PC-9 (cell line): ENCODE data around the gene RAB37. TPM values are rescaled to one million over a fixed set of nuclear protein-coding genes. Genes with fewer than 3 reads are reported as not detected.

ENCODE experiments used
- BruUV-seq: library from RNA; stranded (reverse); fragments of 400-500 nt; replicated peaks from 2 replicates; lab custom pipeline; 2021; lab: Mats Ljungman, UMichigan
- CTCF ChIA-PET: fragments of 300-600 bp; sonication (Branson Sonifier 250); formaldehyde crosslinking; loops from one replicate; lab custom pipeline; 2022; ENCODE audit warnings: antibody characterized with exemption; lab: Charles Lee
- POLR2A ChIA-PET: fragments of 300-600 bp; sonication (Branson Sonifier 250); formaldehyde crosslinking; loops from one replicate; lab custom pipeline; 2022; ENCODE audit warnings: antibody characterized with exemption; ENCODE audit not compliant: unreplicated experiment; lab: Charles Lee
- DNase-seq, 2 experiments: peaks; one replicate each; pipeline versions ENCODE4 v3.0.0 to v3.0.0-alpha.2; 2015 to 2022; ENCODE audit warnings: mixed read lengths in 1 of 2
- H2AFZ ChIP-seq: fragments of 200-600 bp; sonication (generic); 2 replicates; pipeline ENCODE4 v1.8.1; 2017; ENCODE audit warnings: antibody characterized with exemption
- H3F3A ChIP-seq: fragments of 200-600 bp; sonication (generic); 2 replicates; pipeline ENCODE4 v1.8.1; 2017; ENCODE audit warnings: antibody characterized with exemption, mild to moderate bottlenecking, low read depth; ENCODE audit not compliant: insufficient read depth
- H3K27ac ChIP-seq: fragments of 200-600 bp; sonication (generic); 2 replicates; pipeline ENCODE4 v1.6.1; 2016; ENCODE audit warnings: mixed run types
- H3K27me3 ChIP-seq: fragments of 200-600 bp; sonication (generic); 2 replicates; pipeline ENCODE4 v1.6.1; 2016; ENCODE audit warnings: low read depth, mixed run types; ENCODE audit not compliant: insufficient read depth
- H3K36me3 ChIP-seq: fragments of 200-600 bp; sonication (generic); 2 replicates; pipeline ENCODE4 v1.6.1; 2016; ENCODE audit warnings: low read depth, mixed run types
- H3K4me1 ChIP-seq: fragments of 200-600 bp; sonication (generic); replicated peaks from 2 replicates; pipeline ENCODE4 v1.6.1; 2016; ENCODE audit warnings: mixed run types; ENCODE audit not compliant: insufficient read depth
- H3K4me2 ChIP-seq: fragments of 200-600 bp; sonication (generic); 2 replicates; pipeline ENCODE4 v1.6.1; 2017; ENCODE audit warnings: mixed run types
- H3K4me3 ChIP-seq: fragments of 200-600 bp; sonication (generic); 2 replicates; pipeline ENCODE4 v1.6.1; 2016; ENCODE audit warnings: mixed run types
- H3K79me2 ChIP-seq: fragments of 200-600 bp; sonication (generic); 2 replicates; pipeline ENCODE4 v1.6.1; 2017; ENCODE audit warnings: low read depth, mixed run types
- H3K9me2 ChIP-seq: fragments of 200-600 bp; sonication (generic); 2 replicates; pipeline ENCODE4 v1.8.1; 2017; ENCODE audit warnings: mild to moderate bottlenecking; ENCODE audit not compliant: insufficient read depth
- H3K9me3 ChIP-seq: fragments of 200-600 bp; sonication (generic); 2 replicates; pipeline ENCODE4 v1.8.1; 2016; ENCODE audit warnings: low read depth; ENCODE audit not compliant: insufficient read depth
- H4K20me1 ChIP-seq: fragments of 200-600 bp; sonication (generic); 2 replicates; pipeline ENCODE4 v1.8.1; 2017; ENCODE audit not compliant: insufficient read depth
- CTCF ChIP-seq: fragments of 200-600 bp; sonication (generic); conservative IDR thresholded peaks from 2 replicates; pipeline ENCODE4 v1.6.1; 2017; ENCODE audit warnings: mixed run types, antibody characterized with exemption, mild to moderate bottlenecking, moderate library complexity
- EZH2 ChIP-seq: fragments of 200-600 bp; sonication (generic); IDR thresholded peaks from 2 replicates; pipeline ENCODE4 v1.8.0; 2017; ENCODE audit warnings: antibody characterized with exemption, low read depth
- intact Hi-C: fragments of 100-400 bp; cut with micrococcal nuclease; formaldehyde crosslinking; loops from one replicate; pipeline ENCODE4 v1.10.0; 2022; ENCODE audit not compliant: unreplicated experiment
- microRNA-seq: library from miRNA; unstranded; fragments of <30 nt; microRNA quantifications from one replicate; pipeline ENCODE4 v1.2.0, GENCODE V29; 2021; ENCODE audit warnings: borderline number of aligned reads, borderline replicate concordance
- total RNA-seq: library from RNA; stranded (reverse); gene quantifications from 2 replicates; pipeline ENCODE4 v1.2.3, GENCODE V29; 2021

The RAB37 gene
- total RNA-seq, 1 experiment from 2014 or later, result not detected

- no peaks in the 10 kb centered on the region for H4K20me1 ChIP-seq
- BruUV-seq, result no TSS peak
- no peaks in the 10 kb centered on the region for H3F3A ChIP-seq
- no peaks in the 10 kb centered on the region for H3K9me2 ChIP-seq
- no peak overlapping the region for H2AFZ ChIP-seq
- no peak for TF ChIP-seq CTCF
- TF ChIP-seq EZH2, result no peak
- CTCF ChIA-PET, result no interaction called here
- intact Hi-C loops, result no loop called here
- no peaks in the 10 kb centered on the region for H3K27me3 ChIP-seq
- H3K27ac ChIP-seq, result no peak overlapping the region
- no peaks in the 10 kb centered on the region for H3K36me3 ChIP-seq
- no peaks in the 10 kb centered on the region for H3K9me3 ChIP-seq
- H3K4me1 ChIP-seq, result no peaks in the 10 kb centered on the region
- POLR2A ChIA-PET, result no interaction called here
- no peak overlapping the region for H3K4me2 ChIP-seq
- DNase-seq, result no peak
- H3K4me3 ChIP-seq, result no peak overlapping the region
- H3K79me2 ChIP-seq, result no peaks in the 10 kb centered on the region
These were observed 58.4 kb downstream of the RAB37 start for GRCh38 chr17:74795327-74796020.

- Histone ChIP-seq H3K9me3 (no peaks in the 10 kb centered on the region), H3K4me2 (no peak overlapping the region), H3K4me3 (no peak overlapping the region), H3K79me2 (no peaks in the 10 kb centered on the region), H2AFZ (no peak overlapping the region), H3F3A (no peaks in the 10 kb centered on the region), H3K27me3 (no peaks in the 10 kb centered on the region), H3K36me3 (no peaks in the 10 kb centered on the region), H4K20me1 (no peaks in the 10 kb centered on the region), H3K27ac (no peak overlapping the region), H3K4me1 (no peaks in the 10 kb centered on the region), H3K9me2 (no peaks in the 10 kb centered on the region)
- no peak for DNase-seq
- intact Hi-C loops, result no loop called here
- ChIA-PET POLR2A (interaction anchor here (0.5 kb wide), 1 partner anchor 9 kb away, joined by 3 read pairs; no protein-coding TSS in a partner anchor), CTCF (no interaction called here)
- no TSS peak for BruUV-seq
- no peak for TF ChIP-seq CTCF
- TF ChIP-seq EZH2, result no peak
These were observed 59.2 kb downstream of the RAB37 start for GRCh38 chr17:74796211-74796610.

GRCh38 chr17:74796866-74797265 is 59.8 kb downstream of the RAB37 start:
- no peaks in the 10 kb centered on the region for H3K9me3 ChIP-seq
- no peaks in the 10 kb centered on the region for H3K27me3 ChIP-seq
- H3K9me2 ChIP-seq, result no peaks in the 10 kb centered on the region
- POLR2A ChIA-PET, result interaction anchor here (0.5 kb wide), 1 partner anchor 9 kb away, joined by 3 read pairs; no protein-coding TSS in a partner anchor
- CTCF ChIA-PET, result no interaction called here
- H3K4me1 ChIP-seq, result no peaks in the 10 kb centered on the region
- no peak overlapping the region for H2AFZ ChIP-seq
- no peak overlapping the region for H3K4me3 ChIP-seq
- no peaks in the 10 kb centered on the region for H3K79me2 ChIP-seq
- TF ChIP-seq CTCF (no peak), EZH2 (no peak)
- no peaks in the 10 kb centered on the region for H3F3A ChIP-seq
- H3K27ac ChIP-seq, result no peak overlapping the region
- H3K4me2 ChIP-seq, result no peak overlapping the region
- H4K20me1 ChIP-seq, result no peaks in the 10 kb centered on the region
- H3K36me3 ChIP-seq, result no peaks in the 10 kb centered on the region
- intact Hi-C loops, result no loop called here
- BruUV-seq, result no TSS peak
- no peak for DNase-seq

Small RNAs within 50 kb of the gene (microRNA-seq; reads per million reads assigned to microRNA genes)
- gene MIR3615, result 87.5 reads per million, percentile 48 among the genes with 10 or more reads in this experiment

Other genes starting within 250 kb of the RAB37 start
- gene CD300LB, start 205.8 kb upstream of the RAB37 start, total RNA-seq, result not detected in 2 replicates
- not detected in 2 replicates for gene CD300C, start 191.1 kb upstream of the RAB37 start, total RNA-seq
- gene CD300H, start 169.7 kb upstream of the RAB37 start, total RNA-seq, result not detected in 2 replicates
- gene CD300LD, start 145.0 kb upstream of the RAB37 start, total RNA-seq, result not detected in 2 replicates
- not detected in 2 replicates for gene CD300E, start 113.5 kb upstream of the RAB37 start, total RNA-seq
- gene CD300LF, start 24.3 kb upstream of the RAB37 start, total RNA-seq, result not detected in 2 replicates
- 83.6 and 105 TPM in 2 replicates for gene NHERF1, start 11.4 kb downstream of the RAB37 start, total RNA-seq
- 31.5 and 37.6 TPM in 2 replicates for gene NAT9, start 39.1 kb downstream of the RAB37 start, total RNA-seq
- 0.11 TPM in 1 of 2 replicates, not detected in the other for gene GRIN2C, start 122.6 kb downstream of the RAB37 start, total RNA-seq
- 18.2 and 30.7 TPM in 2 replicates for gene FDXR, start 135.7 kb downstream of the RAB37 start, total RNA-seq
- gene FADS6, start 156.4 kb downstream of the RAB37 start, total RNA-seq, result not detected in 2 replicates
- gene USH1G, start 186.0 kb downstream of the RAB37 start, total RNA-seq, result 0.22 and 0.28 TPM in 2 replicates
- gene OTOP2, start 187.0 kb downstream of the RAB37 start, total RNA-seq, result not detected in 2 replicates
- not detected in 2 replicates for gene OTOP3, start 198.6 kb downstream of the RAB37 start, total RNA-seq
- 32.1 and 49.7 TPM in 2 replicates for gene HID1, start 235.5 kb downstream of the RAB37 start, total RNA-seq